22Rv1 (cell line): ENCODE measurements around the gene EAF1.

Experiments used
- CTCF ChIP-seq: fragments of 450-650 bp; IDR thresholded peaks from 2 replicates; pipeline ENCODE4 v1.5.1; 2017; ENCODE audit warnings: mild to moderate bottlenecking
- ZFX ChIP-seq: fragments of 450-650 bp; IDR thresholded peaks from 2 replicates; pipeline ENCODE4 v1.6.1; 2017; ENCODE audit warnings: antibody characterized with exemption, borderline replicate concordance

DNA sequence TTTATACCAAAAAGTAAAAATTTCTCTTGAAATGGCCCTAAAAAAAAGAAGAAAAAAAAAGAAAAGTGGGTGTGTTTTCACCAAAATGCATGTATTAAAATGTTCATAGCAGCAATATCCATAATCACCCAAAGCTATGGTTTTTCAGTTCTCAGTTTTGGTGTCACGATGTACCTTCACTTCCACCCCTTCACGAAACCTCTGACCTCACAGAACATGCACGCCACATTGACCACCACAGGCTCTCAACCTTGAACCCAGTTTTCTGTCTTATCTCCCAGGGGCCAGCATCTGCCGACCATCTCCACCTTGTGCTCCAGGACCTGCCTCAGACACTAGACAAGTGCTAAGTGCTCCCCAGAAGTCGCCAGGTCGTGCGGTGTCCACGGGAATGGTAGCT is 63.7 kb downstream of the EAF1 start:
- TF ChIP-seq CTCF, result no peak
- TF ChIP-seq ZFX, result no peak
